GM19452 (cell line): ENCODE results near the gene KRT75.
"Not testable (repeated sequence)": the region's sequence is repeated elsewhere in the genome, so short reads cannot be mapped to it uniquely, and the experiment has no call there.

ENCODE experiments used
- ATAC-seq: cut with Tn5 transposase; IDR thresholded peaks from one replicate; pipeline ENCODE4 v1.9.1; 2021; ENCODE audit not compliant: unreplicated experiment

KRT75 gene

DNA sequence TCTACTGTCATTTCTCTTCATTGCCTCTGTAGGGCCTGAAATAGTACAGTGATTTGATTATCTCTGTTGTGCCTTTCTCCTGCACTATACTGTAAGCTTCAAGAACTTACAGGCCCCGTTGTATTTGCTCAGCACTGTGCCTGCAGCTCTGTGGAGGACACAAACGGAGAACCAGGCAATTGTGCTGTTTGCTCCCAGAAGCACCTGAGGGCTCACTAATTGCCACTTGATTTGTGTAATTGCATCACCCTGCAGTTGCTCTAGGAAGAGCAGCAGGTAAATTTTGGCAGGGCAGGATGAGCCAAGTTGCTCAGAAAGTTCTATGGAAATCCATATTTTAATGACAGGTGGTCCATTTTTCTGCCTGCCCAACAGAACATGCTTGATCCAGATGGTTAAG, 16.4 kb downstream of the KRT75 start:
- ATAC-seq = no peak

DNA sequence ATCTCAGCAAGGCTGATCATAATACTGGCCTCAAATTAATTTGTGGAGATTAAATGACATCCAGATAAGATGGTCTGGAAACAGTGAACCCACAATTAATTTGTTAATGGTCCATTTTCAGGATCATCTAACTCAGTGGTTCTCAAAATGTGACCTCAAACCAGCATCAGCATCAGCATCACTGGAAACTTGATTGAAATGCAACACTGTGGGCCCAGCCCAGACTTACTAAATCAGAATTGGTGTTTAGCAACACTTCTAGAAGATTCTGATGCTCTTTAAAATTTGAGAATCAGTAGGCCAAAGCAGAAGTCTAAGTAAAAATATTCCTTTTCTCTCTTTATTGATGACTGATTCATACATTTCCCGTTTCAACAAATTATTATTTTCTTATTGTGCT, 17.4 kb downstream of the KRT75 start:
- no peak for ATAC-seq

DNA sequence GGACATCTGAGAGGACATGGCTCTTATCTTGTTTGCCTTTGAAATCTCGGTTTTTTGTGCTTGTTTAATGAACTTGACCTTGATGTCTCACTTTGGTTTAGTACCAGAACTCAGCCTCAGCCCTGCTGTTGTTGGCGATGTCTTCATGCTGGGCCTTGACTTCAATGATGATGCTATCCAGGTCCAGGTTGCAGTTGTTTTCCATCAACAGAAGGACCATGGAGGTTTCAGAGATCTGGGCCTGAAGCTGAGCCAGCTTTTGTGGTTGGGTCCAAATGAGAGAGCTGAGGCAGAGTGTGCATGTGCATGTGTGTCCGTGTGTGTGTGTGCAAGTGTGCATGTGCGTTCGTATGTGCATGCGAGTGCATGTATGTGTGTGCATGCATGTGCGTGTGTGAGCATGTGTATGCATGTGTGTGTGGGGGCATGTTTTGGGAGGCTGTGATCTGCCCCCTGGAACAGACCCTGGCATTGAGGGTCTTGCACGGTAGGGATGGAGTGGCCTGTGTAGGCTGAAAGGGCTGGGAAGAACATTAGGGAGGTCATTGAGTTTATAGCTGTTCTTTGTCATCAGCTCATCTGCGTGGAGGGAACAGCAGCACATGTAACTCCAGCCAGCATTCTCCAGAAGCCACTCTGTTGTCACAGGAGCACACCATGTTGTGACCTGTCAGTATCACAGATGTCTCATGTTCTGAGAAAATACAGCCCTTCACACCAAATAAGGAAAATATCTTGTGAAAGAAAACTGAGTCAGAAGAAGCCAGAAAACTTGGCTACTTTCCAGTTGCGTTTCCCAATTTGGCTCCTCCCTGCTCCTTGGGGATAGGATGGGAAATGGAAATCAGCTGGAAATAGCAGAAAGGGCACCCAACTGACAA, 18.1 kb downstream of the KRT75 start:
- no peak for ATAC-seq

DNA sequence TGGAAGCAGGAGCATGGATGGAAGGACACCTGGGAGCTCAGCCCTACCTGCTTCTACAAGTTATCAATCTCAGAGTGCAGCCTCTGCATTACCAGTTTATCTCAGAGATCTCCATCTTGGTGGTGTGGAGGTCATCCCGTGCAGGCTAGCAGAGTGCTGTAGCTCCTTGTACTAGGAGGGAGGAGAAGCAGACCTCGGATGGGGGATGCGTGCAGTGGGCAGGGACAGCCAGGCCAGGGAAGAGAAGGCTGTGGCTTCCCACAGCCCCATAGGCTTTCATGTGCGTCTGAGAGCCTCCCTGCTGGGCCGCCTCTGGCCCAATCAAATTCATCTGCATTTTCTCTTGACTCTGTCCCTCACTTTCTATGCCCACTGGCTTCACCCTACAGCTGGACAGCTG, 19.2 kb downstream of the KRT75 start:
- no peak for ATAC-seq

DNA sequence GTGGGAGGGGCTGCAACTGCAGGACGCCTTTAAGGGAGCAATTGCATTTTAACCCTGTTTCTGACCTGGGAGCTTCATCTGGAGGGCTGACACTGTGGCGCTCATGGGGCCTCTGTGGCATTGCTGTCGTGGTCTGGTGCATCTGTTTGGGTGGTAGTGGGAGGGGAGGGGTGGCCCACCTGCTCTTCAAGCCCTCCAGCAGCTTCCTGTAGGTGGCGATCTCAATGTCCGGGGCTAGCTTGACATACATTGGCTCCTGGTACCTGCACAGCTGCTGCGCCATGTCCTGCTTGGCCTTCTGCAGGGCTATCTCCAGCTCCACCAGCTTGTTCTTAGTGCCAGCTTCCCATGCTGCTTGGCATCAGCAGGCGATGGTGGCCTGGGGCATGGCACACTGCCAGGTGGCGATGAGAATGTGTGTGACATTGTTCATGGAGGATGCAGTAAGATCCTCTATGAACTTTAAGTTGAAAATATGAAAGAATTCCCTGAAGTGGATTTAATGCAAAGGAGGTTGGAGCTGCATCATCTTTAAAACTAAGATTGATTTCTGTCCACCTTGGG, 20.3 kb downstream of the KRT75 start:
- ATAC-seq = no peak

DNA sequence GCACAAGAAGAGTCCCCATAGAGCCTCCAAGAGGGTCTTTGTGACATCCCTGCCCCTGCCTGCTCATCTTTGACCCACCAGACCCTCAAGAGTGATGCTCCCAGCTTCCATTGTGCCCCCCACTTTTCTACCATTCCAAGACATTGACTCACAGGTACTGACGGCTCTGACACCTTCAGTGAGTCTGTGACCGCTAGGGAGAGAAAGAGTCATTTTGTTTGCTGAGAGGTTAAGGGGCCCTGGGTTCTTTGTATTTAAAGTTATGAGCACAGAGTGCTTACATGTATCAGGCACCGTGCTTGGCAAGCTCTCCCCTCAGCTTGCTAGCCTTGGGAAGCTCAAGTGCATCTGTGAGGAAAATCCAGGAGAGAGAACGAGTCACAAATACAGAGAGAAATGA, 21.0 kb downstream of the KRT75 start:
- ATAC-seq = no peak

DNA sequence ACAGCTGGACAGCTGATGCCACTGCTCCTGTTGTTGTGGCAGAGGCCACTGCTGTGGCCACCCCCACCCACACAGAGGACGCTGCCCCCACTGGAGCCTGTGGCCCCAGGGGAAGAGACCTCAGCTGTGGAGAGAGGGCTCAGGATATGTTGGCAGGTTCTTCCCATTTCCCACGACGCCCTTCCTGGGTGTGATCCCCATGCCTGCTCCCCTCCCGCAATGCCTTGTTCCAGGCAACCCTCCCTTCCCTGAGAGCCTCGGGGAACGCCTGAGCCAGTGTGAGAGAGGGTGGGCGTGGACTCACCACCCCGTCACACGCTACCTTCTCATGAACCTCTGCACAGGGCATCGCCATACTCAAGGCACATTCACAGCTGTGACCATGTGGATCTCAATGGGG, 22.4 kb downstream of the KRT75 start:
- no peak for ATAC-seq

DNA sequence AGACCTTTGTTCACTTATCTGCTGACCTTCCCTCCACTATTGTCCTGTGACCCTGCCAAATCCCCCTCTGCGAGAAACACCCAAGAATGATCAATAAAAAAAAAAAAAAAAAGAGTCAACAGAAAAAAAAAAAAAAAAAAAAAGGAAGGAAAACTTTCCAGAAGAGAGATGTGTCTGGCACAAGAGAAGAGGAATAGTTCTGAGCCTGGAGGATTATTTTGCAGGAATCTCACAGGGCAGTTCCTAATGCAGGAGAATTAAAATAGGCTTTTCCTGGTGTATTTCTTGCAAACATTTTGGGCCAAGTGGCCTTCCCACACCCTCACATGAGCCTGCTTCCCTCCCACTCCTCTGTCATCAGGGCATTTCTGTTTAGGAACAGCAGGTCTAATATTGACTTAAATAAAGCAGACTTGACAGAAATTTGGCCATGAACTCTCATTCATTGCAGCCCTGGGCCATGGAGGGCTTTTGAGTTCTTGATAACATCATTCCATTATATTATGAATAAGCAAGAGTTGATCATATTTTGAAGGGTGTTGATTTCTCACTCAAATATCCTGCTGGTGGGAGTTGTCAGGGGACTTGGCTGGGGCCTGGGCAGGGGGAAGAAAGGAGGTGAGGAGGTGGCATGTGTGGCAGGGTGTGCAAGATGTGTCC, 23.5 kb downstream of the KRT75 start:
- ATAC-seq = not testable (repeated sequence)

DNA sequence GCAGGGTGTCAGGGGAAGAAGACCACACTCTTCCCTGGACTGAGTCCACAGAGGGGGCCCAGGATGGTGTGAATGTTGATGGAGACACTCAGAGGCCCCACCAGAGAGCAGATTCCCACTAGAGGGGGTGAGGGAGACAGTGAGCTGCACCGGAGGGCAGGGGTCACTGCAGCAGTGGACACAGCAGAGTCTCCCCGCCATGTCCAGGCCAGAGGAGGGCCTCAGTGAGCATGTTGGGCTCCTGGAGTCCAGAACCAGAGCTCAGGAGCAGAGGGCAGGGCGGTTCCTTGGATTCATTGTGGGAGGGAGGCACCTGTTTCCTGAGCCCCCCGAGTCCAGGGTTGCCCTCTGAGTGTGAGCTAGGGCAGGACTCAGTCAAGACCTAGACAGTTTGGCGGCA, 26.3 kb downstream of the KRT75 start:
- ATAC-seq = no peak

DNA sequence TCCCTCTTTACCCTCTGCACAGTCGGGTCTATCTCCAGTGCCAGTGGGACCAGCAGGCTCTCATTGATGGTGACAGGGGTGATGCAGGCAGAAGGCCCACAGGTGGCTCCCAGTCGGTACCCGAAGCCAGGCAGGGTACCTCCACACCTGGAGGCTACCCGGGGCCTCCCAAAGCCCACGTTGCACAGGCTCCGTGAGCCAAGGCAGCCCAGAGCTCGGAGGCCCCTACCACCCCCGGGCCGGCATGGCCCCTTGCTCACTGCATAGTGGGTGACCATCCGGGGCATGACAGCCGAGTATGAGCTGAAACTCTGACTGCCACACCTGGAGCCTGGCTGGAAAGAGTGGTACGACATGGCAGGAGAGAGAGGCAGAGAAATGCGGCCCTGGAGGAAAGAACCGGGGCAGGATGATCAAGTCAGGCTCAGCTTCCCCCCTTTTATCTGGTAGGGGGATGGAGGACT, 28.2 kb downstream of the KRT75 start, which contains the start of gene KRT82:
KRT82 (minus strand) TSS at position 414 of the 464 bp plus-strand sequence; CDS start at position 356, 58 bp downstream.
- ATAC-seq = no peak

DNA sequence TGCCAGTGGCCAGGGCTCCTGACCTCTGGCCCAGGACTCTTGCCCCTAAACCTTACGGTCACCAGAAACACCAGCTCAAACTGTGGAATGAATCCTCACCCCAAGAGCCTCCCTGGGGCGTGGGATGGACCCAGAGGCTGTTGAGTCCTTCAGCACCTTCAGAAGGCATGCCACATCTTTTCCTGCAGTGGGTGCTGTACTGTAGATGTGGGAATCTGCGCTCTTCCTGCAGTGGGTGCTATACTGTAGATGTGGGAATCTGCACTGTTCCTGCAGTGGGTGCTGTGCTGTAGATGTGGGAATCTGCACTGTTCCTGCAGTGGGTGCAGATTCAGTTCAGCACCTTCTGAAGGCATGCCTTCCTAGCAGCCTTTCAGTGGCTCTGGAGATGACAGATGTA, 29.2 kb downstream of the KRT75 start:
- no peak for ATAC-seq

DNA sequence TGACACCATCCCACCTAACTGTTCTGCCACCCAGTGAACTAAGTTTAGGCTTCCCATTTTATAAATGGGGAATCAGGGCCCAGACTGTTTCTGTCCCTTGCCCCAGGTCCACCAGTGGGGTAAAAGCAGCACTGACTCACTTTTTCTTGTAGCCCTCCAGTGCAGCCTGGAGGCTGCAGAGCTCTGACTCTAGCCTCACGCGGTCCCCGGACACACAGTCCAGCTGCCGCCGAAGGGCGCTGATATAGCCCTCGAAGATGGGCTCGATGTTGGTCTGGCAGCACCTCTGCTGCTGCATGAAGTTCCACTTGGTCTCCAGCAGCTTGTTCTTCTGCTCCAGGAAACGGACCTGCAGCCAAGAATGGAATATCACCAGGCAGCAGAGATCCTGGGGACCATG, 30.6 kb downstream of the KRT75 start:
- no peak for ATAC-seq

DNA sequence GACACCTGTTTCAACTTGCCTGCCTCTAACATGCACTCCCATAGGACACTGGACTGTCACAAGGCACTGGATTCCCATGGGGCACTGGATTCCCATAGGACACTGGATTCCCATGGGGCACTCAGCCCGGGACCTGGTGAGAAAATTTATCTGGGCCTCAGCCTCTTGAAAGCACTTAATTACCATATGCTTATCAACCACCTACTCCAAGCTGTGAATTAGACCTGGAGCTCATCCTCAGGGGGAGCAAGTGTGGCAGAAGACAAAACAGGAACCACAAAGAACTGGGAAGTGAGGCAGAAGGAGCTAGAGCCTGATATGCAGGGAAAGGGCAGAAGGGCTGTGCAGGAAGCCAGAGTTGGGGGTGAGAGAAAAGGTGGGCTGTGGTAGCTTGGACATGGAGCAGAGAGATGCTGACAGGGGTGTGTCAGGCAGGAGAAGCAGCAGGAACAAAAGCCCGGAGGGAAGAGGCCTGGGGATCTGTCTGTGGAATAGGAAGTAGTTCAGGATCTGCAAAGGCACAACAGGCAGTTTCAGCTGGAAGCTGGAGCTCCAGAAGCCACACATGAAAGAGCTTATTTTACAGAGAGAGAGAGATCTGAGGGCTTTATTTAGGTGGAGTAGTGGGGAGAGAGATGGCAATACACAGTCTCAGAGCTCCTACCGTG, 31.2 kb downstream of the KRT75 start:
- ATAC-seq = no peak

DNA sequence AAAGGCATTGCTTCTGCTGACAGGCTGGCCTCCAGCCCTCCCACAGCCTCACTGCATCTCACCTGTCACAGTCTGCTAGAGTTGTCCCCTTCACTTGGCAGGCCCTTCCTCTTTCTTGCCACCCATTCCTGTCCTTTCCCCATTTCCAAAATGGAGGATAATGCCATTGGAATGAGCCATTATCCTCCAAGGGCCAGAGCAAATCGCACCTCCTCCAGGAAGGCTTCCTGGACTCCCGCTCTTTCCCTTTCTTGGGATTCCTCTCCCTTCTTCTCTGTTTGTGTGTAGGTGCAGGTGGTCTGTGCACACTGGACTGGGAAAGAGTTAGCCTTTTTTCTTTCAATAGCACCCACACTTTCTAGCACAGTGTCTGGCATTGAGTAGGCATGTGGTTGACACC, 31.8 kb downstream of the KRT75 start:
- no peak for ATAC-seq

DNA sequence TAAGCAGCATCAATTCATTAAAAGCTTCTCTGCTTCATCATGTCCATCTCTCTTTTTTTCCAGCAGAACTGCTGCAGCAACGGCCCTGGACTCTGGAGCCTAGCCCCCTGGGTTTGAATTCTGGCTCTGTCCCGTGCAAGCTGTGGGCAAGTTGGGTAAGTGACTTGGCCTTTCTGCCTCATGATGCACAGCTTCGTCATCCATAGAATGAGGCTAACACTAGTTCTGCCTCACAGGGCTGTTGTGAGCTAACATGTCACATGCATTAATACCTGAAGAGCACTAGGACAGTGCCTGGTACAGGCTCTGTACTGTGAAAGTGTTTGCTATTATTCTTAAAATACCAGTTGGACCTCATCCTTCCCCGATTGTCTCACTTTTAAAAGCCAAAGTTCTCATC, 32.2 kb downstream of the KRT75 start:
- ATAC-seq = no peak

DNA sequence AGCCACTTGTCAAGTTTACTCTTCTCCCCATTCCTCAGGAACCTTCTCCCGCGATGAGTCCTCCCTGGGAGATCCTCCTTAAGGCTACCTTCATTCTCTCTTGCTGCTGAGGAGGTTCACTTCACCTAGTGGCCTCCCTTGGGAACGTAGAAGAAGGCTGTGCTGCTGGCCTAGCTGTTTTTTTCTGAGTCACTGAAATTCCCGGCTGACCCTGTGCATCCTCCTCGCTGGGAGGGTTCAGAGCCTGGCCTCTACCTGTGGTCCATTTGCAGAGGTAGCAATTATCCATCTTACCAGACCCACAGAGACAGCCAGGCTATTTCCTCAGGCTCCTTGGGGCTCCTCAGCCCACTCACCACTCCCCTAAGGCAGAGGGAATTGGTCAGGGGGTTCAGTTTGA, 32.6 kb downstream of the KRT75 start:
- no peak for ATAC-seq

DNA sequence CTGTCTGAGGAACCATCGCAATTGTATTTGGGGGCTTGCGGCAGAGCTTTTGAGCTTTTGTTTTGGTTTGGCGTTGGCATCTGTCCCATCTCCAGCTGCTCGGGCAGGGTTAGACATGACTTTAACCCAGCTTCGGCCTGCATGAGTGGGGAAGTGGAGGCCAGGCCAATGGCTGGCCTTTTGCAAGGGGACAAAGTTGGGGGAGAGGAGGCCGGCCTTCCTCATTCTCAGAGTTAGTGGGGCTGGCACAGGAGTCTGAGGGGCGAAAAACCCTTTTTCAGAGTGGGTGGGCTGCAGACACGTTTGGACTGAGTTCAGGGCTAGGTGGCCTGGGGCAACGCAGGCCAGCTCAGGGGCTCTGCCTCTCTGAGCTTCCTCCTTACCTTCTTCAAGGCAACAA, 33.3 kb downstream of the KRT75 start:
- ATAC-seq = no peak

DNA sequence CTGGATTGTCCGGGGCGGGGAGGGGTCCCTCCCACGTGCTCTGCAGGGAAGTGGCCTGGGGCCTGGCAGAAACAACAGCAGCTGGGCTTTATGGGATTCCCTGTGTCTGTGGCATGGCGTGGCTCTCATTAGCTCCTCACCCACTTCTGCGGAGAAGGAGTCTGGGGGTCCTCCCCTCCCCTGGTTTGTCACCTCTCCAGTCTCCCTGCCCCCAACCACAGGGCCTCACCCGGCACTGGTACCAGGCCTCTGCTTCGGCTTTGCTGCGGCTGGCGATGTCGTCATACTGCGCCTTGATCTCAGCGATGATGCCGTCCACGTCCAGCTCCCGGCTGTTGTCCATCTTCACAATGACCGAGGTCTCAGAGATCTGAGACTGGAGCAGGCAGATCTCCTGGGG, 34.4 kb downstream of the KRT75 start:
- no peak for ATAC-seq

DNA sequence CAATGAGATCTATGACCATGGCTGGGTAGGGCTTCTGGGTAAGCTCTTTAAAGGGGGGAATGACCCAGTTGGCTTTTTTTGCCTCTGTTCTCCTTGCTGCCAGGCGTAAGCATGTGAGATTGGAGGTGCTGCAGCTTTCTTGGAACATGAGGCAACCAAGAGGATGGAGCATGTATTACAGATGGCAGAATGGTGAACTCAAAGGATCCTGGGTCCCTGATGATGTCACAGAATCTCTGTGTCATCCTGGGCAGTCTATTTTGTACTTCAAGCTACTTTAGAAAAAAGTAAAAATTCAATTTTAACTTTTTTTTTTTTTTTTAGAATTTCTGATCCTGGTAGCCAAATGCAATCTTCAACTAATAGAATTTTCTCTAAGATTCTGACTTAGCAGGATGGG, 36.0 kb downstream of the KRT75 start:
- no peak for ATAC-seq

DNA sequence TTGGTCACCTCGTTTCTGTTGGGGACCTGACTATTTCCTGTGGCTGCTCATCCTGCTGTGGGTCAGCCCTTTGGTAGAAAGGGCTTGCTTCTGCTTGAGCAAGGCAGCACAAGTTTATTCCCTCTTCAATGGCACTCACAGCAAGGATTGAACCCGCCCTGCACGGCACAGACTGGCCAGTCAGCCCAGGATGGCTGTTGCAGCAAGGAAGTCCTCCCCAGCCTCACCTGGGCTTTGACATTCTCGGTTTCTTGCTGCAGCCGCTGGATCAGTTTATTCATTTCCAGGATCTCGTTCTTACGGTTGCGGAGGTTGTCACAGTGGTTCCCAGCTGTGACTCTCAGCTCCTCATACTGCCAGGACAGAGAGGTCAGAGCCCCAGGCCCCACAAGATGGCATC, 37.5 kb downstream of the KRT75 start:
- ATAC-seq = no peak

DNA sequence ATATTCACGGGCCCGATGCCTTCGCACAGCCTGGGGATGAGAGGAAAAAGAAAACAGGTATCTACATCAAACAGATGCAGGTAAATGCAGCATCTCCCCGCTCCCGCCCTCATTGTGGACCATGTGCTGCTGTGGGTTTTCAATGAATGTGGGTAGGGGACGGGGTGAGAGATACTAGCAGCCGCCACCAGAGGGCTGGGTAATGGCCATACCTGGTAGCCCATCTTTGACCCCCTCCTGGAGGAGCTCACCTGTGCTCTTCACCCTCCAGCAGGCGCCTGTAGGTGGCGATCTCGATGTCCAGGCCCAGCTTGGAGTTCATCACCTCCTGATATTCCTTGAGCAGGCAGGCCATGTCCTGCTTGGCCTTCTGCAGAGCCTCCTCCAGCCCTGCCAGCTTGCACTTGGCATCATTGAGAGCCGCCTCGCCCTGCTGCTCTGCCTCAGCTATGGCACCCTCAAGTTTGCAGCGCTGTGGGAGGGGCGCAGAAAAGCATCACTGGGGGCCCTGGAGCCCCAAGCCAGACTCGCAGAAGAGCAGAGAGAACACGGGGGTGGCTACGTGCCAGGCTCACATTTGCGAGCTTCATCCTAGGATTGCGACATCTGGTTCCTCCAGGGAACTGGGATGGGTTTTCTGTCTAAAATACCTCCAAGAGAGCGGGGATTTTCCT, 38.3 kb downstream of the KRT75 start:
- ATAC-seq = no peak
